K562 (cell line): Measurements from ENCODE around the gene SPINK2. TPM values are rescaled to one million over a fixed set of nuclear protein-coding genes. Genes with fewer than 3 reads are reported as not detected.

Source experiments
- CEBPG ChIP-seq, 3 experiments: fragments of 200-800 bp in 1 of 3; sonication (Bioruptor generic) in 1 of 3; sonication (generic) in 1 of 3; formaldehyde crosslinking in 1 of 3; IDR thresholded peaks in 2 of 3; conservative IDR thresholded peaks in 1 of 3; 2 replicates each; pipeline versions ENCODE4 v1.6.1 to v1.8.0; 2016 to 2022; ENCODE audit warnings: missing compliant biosample characterization in 2 of 3, missing genetic modification characterization in 2 of 3, mild to moderate bottlenecking in 1 of 3, missing genetic modification reagents in 1 of 3
- FOS ChIP-seq: IDR thresholded peaks from 3 replicates; pipeline ENCODE4 v1.6.1; 2011; ENCODE audit not compliant: insufficient read length; ENCODE audit errors: extremely low read depth
- IFI16 ChIP-seq: fragments of 250-450 bp; sonication (Bioruptor Pico); IDR thresholded peaks from 2 replicates; pipeline ENCODE4 v2.1.2; 2022; ENCODE audit warnings: mild to moderate bottlenecking, inconsistent platforms
- KLF13 ChIP-seq: fragments of 450-650 bp; IDR thresholded peaks from 2 replicates; pipeline ENCODE4 v1.6.1; 2016; ENCODE audit warnings: missing genetic modification characterization, low read depth, mild to moderate bottlenecking, missing compliant biosample characterization, moderate library complexity, borderline replicate concordance
- ZNF318 ChIP-seq, 2 experiments: fragments of 450-650 bp; IDR thresholded peaks; 2 replicates each; pipeline ENCODE4 v1.6.1; 2016; ENCODE audit warnings: mild to moderate bottlenecking in 2 of 2, borderline replicate concordance in 1 of 2, low read depth in 1 of 2, moderate library complexity in 1 of 2
- polyA plus RNA-seq, 8 experiments: library from polyadenylated mRNA; depleted of rRNA in 4 of 8; stranded (reverse) in 5 of 8; unstranded in 3 of 8; fragments of >200 nt; fragmentation: Nextera tagmentation in 2 of 8; fragmentation: Illumina TruSeq in 1 of 8; extraction: Ambion mirVana in 2 of 8; extraction: Trizol in 1 of 8; gene quantifications; 2 replicates each; pipeline versions ENCODE4 v1.2.1 to v1.2.3, GENCODE V29; 2011 to 2014; ENCODE audit warnings: inconsistent platforms in 1 of 8, missing spikeins in 1 of 8
- total RNA-seq, 7 experiments: library from RNA; depleted of rRNA in 6 of 7; stranded (reverse); fragments of >200 nt in 6 of 7; fragmentation: Illumina TruSeq in 2 of 7; extraction: Trizol in 2 of 7; gene quantifications; 2 replicates each; pipeline versions ENCODE4 v1.2.1 to v1.2.3, GENCODE V29; 2011 to 2021; ENCODE audit warnings: low replicate concordance in 1 of 7

Gene SPINK2
- total and polyA plus RNA-seq, 9 of the 15 experiments (the other 6 are each of a cell fraction or from before 2014, with no cell fraction given): not detected

- TF ChIP-seq ZNF318 (IDR thresholded peaks at IDR 0.05; ENCODE audit: borderline replicate concordance in 1 of 2, low read depth in 1 of 2) (no peak), IFI16 (CRISPR knock-in tag) (no peak), CEBPG (CRISPR knock-in tag; IDR thresholded peaks at IDR 0.05) (no peak), CEBPG (tag; conservative IDR thresholded peaks at IDR 0.05 in 1 of 2, IDR thresholded peaks at IDR 0.05 in 1 of 2) (no peak), KLF13 (no peak), FOS (no peak)
Measured at GRCh38 chr4:56764775-56765174, 56.7 kb downstream of the SPINK2 start (continued).
